M059J (cell line): Measurements from ENCODE around the gene INO80C. TPM values are rescaled to one million over a fixed set of nuclear protein-coding genes. Genes with fewer than 3 reads are reported as not detected.
A peak's percentile ranks its signal among the peaks of the same experiment; 100 is the strongest.

ENCODE experiments used
- DNase-seq: peaks from one replicate; pipeline ENCODE4 v3.0.0-alpha.2; 2012; ENCODE audit warnings: low read depth
- total RNA-seq: library from RNA; depleted of rRNA; stranded (reverse); fragments of >200 nt; shearing (Covaris generic); gene quantifications from 2 replicates; pipeline ENCODE4 v1.2.3, GENCODE V29; 2014

The INO80C gene
- total RNA-seq, 1 experiment from 2014 or later: 6.5 TPM

DNA sequence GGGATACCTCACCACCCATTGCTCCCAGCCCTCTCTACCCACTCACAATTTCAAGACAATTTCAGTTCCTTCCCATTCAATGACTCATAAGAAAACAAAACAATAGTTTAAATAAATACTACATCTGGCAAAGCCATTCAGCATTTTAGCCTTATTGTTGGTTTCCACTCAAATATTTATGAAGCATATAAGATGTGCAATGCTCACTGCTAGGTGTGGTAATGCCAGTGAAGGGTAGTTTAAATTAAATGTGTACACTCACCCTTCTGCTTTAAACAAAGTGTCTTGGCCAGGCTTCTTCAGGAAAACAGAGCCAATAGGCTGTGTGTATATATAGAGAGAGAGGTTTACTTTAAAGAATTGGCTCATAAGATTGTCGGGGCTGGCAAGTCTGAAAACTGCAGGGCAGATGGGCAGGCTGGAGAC is 37.0 kb downstream of the INO80C start:
- peak; percentile 33 for DNase-seq

DNA sequence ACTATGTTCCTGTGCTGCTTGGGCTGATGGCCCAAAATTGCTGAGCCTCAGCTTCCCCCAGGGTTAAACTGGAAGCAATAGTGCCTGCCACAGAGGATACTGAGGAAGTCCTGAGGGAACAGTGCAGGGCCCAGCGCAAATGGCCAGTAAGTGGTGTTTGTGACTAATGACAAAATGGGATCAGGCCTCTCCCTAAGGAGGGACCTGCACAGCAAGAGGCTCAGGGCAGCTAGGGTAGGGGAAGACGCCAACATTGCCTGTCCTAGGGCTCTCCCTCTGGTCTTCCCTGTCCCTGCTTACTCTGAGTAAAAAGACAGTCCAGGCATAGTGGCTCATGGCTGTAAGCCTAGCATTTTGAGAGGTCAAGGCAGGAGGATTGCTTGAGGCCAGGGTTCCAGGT is 37.8 kb downstream of the INO80C start:
- DNase-seq: no peak

DNA sequence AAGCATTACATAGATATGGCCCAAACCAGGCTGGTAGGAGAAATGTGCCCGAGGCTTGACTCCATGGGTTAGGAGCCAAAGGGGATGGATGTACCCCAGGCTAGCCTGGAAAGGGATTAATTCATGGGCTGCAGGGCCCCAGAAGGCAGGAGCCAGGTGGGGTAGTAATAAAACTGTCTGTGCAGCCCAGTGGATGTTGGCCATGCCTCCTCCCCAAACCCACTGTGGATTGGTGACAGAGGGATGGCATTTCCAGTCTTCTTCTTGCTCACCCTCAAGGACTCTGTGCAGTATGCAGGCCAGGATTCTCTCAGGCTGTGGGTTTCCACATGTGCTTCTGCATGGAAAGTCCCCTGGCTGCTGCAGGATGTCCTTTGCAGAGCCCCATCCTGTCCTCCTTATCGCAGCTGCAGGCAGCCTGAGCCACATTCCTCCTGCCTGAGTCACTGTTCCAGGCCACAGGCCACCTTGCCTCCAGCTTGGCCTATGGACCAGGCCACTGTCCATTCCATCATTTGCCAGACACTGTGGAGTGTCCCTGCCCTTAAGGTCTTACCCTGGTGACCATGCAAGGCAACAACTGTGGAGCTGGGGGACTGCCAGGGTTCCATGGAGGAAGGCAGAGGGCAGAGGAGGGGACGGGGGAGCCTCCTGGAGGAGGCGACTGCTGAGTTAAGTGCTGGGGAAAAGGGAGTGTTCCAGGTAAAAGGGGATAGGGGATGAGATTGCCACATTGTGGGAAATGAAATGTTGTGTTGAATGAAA is 38.9 kb downstream of the INO80C start:
- DNase-seq: peak; percentile 94

DNA sequence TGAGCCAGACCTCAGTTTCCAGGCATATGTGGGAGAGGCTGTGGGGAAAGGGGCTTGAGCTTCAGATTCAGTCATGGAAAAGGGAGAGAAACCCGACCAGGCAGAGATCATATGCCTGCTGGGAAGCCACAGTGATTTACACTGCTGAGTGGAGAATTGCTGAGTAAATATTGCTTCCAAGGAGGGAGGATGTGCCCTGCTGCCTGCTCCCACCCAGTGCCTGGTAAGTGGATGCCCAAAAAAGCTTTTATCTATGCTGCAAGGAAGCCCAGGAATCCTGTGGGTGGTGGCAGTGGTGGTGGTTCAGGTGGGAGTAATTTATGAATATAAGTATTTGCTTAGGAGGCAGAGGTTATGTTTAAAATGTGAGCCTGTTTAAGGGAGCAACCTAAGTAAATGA is 39.5 kb downstream of the INO80C start:
- no peak for DNase-seq

DNA sequence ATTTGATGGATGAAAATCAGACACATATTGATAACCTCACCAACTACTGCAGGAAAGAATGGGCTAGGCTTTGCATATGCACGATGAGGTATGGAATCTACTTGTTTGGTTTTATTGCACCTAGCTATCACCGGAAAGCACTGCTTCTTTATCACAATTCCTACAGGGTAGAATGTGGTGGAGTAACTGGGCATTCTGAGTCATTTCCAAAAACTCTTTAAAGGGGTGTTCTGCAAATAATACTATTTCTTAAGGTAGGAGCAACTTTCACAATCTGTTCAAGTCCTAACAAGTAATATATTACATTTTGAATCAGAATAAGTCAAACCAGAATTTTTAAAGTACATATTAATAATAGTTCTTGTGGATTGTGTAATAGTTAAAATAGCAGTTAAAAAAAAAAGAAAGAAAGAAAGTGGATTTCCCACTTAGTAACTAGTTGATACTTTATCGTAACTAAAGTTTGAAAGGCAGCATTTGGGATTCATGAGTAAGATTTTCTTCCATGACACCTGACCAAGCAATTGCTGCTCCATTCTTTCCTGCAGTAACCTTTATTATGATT is 40.5 kb downstream of the INO80C start:
- no peak for DNase-seq

DNA sequence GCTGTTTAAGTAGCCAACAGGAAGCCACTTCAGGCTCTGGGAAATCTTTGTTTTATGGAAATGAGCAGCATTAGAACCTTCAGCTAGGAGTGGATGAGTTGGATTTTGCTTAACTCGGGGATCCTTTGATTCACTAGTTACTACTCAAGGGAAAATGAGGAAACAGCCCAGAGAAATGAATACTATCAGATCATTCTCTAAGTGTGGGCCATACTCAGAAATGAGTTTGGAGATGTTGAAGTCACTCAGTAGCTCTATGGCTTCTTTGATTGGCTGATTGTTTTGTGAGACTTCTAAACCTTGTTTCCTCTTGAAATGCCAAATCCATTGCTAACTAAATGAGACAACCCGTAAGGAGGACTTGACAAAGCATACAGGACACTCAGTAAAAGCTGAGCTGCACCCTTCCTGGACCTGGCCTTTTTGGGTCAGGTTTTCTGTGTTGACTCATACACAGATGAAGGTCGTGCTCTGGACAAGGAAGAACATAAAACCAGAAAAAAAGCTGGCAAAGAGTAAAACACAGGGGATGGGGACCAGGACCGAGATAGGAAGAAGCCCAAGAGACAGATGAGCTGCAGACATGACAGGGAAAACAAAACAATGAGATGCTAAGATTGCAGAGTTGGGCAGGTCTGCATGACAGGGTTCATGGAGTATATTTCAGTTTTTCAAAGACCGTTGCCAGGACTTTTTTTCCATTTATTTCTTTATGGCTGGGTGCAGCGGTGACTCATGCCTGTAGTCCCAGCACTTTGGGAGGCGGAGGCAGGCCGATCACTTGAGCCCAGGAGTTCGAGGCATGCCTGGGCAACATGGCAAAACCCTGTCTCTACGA is 41.6 kb downstream of the INO80C start:
- peak; percentile 75 for DNase-seq

DNA sequence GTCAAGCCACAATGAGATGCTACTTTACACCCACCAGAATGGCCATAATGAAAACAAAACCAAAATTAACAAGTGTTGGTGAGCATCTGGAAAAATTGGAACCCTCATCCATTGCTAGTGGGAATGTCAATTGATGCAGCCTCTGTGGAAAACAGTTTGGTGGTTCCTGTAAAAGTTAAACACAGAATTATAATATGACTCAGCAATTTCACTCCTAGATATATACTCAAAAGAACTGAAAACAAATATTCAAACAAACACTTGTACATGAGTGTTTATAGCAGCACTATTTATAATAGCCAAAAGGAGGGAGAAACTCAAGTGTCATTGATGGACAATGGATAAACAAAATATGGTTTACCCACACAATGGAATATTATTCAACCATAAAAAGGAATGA is 43.0 kb downstream of the INO80C start:
- DNase-seq: no peak

DNA sequence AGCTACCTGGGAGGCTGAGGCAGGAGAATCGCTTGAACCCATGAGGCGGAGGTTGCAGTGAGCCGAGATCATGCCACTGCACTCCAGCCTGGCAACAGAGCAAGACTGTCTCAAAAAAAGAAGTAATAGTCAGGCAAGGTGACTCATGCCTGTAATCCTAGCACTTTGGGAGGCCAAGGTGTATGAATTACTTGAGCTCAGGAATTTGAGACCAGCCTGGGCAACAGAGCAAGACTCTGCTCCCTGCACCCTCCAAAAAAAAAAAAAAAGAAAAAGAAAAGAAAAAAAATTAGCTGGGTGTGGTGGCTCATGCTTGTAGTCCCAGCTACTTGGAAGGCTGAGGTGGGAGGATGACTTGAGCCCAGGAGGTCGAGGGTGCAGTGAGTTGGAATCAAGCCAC is 44.7 kb downstream of the INO80C start:
- peak; percentile 53 for DNase-seq

DNA sequence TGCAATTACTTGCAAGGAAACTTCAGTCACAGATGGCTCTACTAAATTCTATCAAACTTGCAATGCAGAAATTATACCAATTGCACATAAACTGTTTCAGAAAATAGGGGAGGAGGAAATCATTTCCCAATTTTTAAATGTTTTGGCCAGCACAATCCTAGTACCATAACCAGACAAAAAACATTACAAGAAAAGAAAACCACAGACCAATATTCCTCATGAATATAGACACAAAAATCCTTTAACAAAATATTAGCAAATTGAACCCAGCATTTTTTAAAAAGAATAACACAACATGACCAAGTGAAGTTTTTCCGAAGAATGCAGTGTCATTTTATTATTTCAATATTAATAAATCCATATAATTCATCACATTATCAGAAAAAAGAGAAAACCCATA is 45.8 kb downstream of the INO80C start:
- no peak for DNase-seq

DNA sequence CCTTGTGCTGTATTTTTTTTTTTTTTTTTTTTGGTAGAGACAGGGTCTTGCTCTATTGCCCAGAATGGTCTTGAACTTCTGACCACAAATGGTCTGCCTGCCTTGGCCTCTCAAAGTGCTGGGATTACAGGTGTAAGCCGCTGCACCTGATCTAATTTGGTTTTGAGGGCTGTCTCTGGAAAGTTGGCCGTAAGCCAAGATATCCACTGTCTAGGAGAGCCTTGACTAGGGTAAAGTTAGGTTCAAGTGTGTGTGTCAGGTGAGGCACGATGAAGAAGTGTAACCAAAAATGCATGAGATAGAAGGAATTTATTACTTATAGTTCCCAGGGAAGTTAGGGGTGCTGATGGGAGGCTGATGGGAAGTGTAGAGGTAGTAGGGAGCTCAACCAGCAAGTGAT is 46.7 kb downstream of the INO80C start:
- no peak for DNase-seq

DNA sequence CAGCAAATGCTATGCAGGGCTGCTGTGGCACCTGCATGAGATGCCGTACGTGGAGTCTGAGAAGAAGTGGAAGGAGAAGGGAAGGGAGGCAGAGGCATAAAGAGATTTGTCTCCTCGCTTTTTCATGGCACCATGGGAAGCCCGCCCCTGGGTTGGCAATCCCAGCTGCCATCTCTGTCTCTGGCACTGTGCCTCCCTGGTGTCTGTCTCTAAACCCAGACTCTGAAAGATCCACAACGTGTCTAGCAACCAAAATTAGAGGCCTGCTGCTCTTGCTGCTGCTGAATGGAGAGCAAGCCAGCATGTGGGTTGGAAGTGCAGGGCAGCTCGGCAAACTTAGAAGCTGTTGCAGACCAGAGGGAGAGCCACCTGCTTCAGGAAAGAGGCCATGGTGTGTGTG is 53.1 kb downstream of the INO80C start:
- DNase-seq: no peak

DNA sequence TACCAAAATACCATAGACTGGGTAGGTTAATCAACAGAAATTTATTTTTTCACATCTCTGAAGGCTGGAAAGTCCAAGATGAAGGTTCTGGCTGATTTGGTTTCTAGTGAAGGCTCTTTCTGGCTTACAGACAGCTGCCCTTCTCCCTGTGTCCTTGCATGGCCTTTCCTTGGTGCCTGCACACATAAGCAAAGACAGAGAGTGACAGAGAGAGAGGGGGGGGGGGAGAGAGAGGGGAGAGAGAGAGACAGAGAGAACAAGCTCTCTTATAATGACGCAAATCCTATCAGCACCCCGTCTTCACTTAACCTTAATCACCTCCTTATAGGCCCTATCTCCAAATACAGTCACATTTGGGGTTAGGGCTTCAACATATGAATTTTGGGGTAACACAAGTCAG is 53.9 kb downstream of the INO80C start:
- DNase-seq: no peak

DNA sequence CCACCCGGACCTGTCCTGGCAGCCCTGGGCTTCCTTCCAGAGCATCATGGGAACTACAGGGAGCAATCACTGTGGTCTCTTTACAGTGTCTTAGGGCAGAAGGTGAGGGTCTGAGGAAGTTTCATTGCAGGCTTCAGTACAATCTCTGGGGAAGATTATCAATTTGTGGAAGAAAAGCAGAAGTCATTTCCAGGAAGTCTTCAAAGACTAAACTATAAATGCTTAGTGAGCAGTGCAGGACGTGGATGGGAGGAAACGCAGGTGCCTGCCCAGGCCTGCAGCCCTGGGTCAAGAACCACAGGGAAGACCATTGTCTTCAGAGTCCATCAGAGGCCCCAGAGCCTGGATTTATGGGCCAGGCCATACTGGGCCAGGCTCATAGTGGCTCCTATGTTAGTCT is 54.3 kb downstream of the INO80C start:
- DNase-seq: no peak

DNA sequence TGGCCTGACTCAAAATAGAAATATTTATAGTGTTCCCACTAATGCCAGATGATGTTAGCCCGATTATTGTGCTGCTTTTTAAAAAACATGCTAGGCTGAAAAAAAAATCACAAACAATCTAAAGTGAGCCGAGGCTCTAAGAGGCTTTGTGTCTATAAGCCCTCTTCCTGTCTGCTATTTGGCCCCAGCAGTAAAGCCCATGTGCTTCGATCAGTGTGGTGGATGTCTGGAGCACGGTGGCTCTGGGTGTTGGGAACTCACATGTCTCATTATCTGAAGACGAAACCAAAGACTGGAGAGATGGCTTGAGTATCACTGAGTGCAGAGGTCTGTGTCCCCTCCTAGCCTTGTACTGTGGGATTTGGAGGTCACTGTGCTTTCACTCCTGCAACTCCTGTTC is 55.1 kb downstream of the INO80C start:
- no peak for DNase-seq

DNA sequence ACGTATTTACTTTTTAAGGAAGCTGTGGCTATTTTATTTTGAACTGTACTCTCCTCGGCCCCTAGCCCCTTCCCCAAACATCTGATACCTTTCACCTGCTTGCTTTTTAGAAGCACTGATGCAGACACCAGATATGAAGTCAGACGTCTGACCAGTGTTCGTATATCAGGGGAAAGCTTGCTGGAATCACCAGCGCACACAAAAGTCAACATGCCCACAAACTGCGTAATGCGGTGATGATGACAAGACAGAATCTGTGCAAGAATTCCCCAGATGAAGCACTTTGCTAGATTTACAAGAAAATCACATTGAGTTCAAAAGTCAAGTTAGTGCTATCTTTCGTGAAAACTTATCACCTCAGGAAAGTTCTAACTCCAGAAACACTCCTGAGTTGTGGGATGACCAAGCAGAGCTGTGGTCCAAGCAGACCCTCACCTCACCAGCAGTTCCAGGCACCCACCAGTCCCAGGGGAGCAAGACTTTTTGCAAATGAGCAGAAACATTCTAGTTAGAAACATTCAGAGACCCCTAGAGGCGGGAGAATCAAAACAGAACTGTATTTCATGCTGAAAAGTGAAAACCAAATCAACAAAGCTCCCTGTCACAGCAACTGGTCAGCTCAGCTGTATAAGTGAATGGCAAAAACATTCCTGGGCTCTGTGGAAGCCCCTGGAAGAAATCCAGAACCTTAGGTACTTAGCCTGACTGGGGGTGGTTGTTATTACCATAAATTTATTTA is 55.7 kb downstream of the INO80C start:
- DNase-seq: peak; percentile 24

DNA sequence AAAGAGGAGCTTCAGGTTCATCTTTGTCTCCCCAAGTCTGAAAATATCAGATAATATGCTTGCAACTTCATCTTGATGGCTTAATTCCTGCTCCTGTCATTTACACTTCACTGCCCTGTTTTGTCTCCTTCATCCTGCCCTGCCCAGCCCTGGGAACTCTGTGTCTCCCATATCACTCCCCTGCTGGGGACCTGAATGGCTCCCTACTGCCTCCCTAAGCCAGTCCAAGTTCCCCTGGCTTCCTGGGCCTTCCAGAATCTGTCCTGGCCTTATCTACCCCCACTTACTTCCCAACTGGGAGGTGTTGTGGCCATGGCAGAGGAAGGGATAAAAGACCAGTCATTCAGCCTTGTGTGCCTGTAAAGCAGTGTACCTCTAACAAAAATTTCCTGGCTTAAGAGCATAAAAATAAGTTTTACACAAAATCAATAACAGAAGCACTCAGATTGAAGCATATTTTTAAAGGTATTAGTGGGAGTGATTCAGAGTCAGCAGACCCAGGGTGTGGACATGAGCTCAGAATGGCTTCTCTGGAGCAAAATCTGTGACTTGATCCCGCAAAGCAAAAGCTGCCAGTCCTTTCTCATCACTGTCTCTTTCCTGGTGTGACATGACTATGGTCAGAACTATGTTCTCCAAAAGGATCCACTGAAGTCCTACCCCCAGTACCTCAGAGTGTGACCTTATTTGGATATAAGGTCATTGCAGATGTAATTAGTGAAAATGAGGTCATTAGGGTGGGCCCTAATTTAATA is 59.1 kb downstream of the INO80C start:
- no peak for DNase-seq

DNA sequence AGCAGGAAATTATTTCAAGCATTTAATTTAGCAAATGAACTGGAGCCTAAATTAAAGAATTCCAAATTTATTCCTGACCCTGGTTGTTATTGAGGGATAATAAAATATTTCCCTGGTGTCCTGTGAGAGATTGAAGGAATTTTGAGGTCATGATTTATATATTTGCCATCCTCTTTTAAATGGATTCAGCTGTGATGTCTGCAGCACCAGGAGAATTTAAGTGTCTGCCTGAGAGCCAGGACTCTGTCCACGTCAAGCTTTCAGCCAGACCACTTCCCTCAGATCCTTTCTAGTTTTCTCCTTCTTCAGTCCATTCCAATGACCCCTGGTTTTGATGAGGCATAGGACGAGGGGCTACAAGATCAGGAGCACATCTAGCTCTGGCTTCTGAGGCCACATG is 59.9 kb downstream of the INO80C start:
- DNase-seq: no peak

DNA sequence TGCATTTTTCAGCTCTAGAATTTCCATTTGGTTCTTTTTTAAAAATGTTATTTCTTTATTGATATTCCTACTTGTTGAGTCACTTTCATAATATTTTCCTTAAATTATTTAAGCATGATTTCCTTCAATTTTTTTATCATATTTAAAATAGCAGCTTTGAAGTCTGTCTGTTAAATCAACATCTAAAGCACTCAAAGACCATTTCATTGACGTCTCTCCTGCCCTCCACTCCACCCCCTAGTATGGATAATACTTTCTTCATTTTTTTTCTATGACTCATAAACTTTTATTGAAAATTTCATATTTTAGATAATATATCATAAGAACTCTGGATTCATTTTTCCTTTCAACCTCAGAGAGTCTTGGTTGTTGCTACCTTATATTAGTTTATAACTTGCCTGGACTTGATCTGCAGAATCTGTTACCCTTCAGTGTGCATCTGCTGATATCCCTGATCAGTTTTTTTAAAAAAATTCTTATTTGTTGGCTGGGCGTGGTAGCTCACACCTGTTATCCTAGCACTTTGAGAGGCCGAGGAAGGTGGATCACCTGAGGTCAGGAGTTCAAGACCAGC is 61.6 kb downstream of the INO80C start:
- no peak for DNase-seq

DNA sequence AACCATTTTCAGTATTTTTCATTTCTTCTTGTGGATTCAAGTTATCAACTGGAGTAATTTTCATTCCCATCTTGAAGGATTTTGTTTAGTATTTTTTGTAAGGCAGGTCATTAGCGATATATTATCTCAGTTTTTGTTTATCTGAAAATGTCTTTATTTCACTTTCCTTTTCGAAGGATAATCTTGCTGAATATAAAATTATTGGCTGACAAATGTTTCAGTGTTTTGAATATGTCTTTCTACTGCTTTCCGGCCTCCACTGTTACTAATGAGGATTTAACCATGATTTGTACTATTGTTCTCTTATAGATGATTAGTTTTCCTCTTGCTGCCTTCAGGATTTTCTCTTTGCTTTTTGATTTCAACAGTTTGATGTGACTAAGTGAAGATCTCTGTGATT is 62.4 kb downstream of the INO80C start:
- no peak for DNase-seq

DNA sequence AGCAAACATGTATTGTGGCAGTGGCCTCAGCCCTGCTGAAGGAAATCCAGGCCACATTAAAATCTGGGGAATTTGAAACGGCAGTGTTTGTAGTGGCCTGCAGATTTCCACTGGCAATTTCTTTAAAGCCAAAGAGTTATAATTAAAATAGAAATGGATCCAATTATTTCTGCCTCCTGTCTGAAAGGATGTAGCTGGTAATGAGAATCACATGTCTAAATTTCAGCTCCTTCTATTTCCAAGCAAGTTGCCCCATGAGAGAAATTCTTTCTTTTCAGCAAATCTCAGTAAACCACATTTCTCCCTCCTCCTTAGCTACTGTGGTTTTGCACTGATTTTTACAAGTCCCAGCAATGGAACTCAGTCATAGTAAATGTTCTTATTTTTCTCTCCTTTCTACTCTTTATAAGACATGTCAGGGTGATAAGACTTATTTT is 65.2 kb downstream of the INO80C start:
- DNase-seq: no peak

DNA sequence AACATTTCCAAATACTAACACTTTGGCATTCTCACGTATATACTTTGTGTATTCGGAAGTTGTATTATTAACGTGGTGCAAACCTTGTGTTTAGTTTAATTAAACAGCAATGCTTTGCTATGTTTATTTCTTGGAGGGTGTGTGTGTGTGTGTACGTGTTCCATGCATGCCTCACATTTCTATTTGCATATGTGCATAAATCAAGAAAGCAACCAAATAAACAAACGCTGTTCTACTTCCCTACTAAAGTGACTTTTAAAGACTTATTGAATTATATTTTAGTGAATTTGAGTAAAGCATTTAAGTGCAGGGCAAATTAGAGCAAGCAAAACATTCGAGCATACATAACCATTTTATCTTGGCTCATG is 66.4 kb downstream of the INO80C start:
- DNase-seq: no peak
